Right renal pelvis (tissue), 4 donors: ENCODE results near the gene KCND2. TPM values are rescaled to one million over a fixed set of nuclear protein-coding genes. Genes with fewer than 3 reads are reported as not detected.

Experiments used
- DNase-seq, 4 donors: peaks; one replicate each; pipeline ENCODE4 v3.0.0-alpha.2; 2013; ENCODE audit warnings: low read depth in 4 of 4, low spot score in 3 of 4, missing footprints in 1 of 4
- polyA plus RNA-seq, 4 donors: library from polyadenylated mRNA; unstranded; fragments of 120-200 nt; gene quantifications; one replicate each; pipeline ENCODE4 v1.2.1, GENCODE V29; 2013; ENCODE audit not compliant: insufficient read length in 4 of 4

The KCND2 gene
- polyA plus RNA-seq, 4 donors: 1.0 to 2.4 (median 1.7) TPM

DNA sequence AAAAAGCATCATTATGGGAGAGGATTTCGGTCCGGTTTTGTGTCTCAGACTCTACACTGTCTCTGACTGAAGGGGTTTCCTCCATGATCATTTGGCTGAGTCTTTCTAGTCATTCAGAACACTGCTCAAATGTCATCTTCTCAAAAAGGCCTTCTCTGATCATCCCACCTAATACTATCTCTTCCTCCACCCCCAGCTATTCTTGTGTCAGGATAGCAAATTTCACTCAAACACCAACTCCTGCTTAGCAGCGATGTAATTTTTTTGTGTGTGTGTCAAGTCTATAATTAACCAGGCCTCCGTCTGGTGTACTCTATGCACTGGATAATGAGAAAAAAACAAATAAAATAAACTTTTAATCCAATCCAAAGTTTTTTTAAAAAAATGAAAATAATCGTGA, 200.4 kb downstream of the KCND2 start:
- DNase-seq: no peak

- DNase-seq: no peak
These were observed 203.0 kb downstream of the KCND2 start for GRCh38 chr7:120475994-120476393.

- no peak for DNase-seq
These were observed 207.5 kb downstream of the KCND2 start for GRCh38 chr7:120480472-120480871.

DNA sequence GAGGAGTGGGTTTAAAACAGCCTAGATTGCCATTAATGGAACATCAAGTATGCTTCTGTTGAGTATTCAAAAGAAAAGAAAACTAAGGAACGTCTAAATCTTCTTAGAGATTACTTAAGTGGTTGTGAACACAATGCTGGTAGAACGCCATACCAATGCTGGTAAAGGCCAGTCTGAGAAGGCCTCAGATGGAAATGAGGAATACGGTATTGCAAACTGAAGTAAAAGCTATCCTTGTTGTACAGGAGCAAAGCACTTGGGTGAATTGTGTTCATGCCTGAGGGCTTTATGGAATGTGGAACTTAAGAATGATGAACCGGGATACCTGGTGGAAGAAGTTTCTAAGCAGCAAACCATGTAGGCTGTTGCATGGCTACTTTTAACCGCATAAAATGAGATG, 208.0 kb downstream of the KCND2 start:
- DNase-seq: no peak

- DNase-seq: no peak
These were observed 213.2 kb downstream of the KCND2 start for GRCh38 chr7:120486164-120486563.

DNA sequence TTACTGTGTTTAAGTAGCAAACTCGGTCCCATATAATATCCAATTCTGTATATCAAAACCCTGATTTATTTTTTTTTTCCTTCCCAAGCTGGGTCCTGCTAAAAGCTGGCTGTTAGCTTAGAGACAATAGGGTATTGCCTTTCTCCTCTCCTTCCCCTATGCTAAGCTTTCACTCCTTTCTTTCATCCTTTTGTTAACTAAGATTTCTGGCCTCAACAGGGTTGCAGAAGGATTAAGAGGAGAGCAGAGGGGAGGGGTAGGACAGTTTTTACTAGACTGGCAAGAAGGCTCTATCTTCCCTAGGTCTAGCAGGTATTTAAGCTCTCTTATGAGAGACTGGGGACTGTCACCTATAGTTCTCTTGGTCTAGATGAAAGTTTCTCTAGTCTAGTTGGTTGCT, 229.2 kb downstream of the KCND2 start:
- DNase-seq: no peak

- DNase-seq: no peak
These were observed 229.8 kb downstream of the KCND2 start for GRCh38 chr7:120502825-120503224.

- DNase-seq: no peak
These were observed 231.4 kb downstream of the KCND2 start for GRCh38 chr7:120504386-120504785.

- no peak for DNase-seq
These were observed 232.8 kb downstream of the KCND2 start for GRCh38 chr7:120505770-120506169.

GRCh38 chr7:120512701-120513100, 239.7 kb downstream of the KCND2 start:
- no peak for DNase-seq

- DNase-seq: no peak
These were observed 246.2 kb downstream of the KCND2 start for GRCh38 chr7:120519224-120519623.

DNA sequence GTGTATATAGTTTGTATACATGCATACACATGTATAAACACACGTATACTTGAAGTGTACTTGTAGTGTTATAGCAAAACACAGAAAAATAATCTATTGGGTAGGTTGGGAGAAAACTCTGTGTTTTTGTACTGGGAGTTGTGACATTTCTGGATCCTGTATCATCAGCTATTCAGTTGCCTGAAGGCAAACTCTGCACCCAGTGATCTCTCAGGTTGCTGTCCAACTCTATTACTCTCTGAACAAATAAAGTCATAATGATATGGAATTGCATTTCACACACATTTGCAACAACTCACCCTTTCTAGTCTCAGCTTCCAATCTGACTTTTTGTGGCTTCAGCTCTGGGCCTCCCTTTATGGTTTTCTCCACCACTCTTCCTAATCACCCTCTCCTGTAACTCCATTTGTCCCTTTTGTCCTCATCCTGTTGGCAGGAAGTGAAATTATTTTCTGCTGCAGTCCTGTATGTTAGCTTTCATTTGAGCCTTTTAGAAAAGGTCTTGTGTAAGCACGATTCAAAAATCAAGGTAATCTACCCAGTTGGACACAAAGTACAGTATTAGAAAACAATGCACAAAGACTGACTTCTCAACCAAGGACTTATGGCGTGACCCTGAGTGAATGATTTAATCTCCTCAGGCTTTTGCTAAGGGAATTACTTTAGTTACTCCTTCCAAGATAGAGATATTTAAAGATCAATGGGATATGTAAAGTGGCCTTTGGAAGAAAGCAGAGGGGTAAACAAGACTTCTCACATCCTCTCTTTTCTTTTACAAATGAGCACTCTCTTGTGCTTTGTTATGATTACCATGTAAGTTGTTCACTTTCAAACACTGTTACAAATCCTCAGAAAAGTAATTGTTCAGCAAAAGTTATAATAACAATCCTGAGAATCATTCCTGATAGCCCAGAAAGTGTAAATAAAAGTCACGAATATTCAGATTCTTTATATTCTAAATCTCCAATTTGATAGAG, 249.1 kb downstream of the KCND2 start:
- DNase-seq: no peak

DNA sequence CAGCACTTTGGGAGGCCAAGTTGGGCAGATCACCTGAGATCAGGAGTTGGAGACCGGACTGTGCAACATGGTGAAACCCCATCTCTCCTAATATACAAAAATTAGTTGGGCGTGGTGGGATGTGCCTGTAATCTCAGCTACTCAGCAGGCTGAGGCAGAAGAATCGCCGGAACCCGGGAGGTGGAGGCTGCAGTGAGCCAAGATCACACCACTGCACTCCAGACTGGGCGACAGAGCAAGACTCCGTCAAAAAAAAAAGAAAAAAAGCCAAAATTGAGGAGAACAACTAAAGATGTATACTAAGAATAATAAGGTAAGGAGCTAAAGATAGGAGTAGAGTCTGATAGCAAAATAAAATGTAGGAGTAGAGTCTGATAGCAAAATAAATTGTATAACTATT, 251.0 kb downstream of the KCND2 start:
- DNase-seq: no peak

- DNase-seq: no peak
These were observed 254.0 kb downstream of the KCND2 start for GRCh38 chr7:120526902-120527509.

DNA sequence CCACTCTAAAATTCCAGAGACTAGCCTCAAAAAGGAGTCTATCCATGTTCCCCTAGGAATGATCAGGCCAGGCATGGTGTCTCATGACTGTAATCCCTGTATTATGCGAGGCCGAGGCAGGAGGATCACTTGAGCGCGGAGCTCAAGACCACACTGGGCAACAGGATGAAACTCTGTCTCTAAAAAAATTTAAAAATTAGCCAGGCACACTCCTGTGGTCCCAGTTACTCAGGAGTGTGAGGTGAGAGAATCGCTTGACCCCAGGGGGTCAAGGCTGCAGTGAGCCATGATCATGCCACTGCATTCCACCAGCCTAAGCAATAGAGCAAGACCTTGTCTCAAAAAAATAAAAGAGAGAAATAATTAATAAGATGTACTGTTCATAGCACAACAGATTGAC, 256.8 kb downstream of the KCND2 start:
- DNase-seq: no peak

DNA sequence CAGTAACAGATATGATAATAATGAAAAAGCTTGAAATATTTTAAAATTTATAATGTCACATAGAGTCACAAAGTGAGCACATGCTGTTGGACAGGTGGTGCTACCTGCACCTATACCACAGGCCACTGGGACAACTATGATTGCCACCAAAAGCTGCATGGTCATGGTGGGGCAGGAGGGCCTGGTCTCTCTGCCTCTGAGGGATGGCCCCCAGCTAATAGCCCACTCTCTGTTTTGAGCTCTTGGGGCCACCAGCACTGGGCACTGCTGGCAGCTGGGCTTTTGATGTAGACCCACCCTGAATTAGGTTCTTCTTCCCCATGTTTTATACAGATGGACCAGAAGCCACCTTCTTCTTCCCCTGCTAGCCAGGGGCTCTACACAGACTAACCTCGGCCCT, 265.4 kb downstream of the KCND2 start:
- DNase-seq: no peak

DNA sequence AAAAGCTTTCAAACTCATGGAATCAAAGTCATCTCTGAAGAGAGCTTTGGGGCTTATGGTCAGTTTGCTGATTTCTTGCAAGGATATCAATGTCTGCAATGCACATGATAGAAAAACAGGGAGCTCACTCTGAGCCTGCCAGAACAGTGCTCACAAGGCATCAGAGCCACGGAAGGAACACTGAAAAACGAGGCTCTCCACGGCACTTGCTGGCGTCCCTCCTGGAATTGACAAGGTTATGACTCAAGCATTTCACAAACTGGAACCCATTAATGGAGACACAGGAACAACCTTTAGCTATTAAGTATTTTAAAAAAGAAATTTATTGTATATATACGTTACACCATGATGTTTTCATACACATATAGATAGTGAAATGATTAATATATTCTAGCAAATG, 266.3 kb downstream of the KCND2 start:
- no peak for DNase-seq

DNA sequence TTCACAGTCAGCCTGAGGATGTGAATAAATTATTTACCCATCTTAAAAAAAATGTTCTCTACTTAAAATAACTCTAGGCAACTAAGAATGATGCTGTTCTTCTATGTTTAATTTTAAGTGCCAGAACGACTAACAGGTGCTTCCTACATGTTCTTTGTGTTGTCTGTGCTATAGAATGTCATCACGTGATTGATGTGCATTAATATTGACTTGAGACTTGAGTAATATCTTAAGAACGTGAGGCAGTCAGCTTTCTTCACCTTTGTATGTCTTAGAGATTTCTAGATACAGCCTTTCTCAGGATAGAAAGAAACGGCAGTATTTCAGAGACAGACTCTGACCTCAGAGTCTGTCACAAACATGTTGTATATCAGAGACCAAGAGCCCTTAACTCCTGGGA, 274.6 kb downstream of the KCND2 start:
- DNase-seq: no peak

DNA sequence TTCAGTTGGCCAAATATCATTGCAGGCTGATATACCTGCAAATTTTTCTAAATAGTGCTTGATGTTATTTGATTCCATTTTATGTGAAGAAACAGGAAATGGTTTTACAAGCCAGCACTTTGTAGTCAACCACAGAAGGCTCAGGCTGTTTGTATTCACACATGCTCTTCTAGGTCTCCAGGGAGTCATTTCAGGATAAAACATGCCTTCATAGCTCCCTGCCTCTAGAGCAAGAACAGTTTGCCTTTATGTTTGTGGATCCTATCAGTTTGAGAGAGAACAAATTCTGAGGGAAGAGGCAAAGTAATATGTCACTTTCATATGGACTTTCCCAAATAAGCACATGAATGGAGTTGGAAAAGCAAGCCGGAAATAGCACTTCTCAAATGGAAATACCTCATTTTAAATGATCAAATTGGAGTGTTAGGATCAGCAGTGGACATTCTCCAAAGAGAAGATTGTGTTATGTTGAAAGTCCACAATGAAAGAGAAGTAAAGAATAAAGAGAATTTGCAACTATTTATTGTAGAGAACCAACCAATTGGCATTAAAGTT, 277.6 kb downstream of the KCND2 start:
- DNase-seq: peak in 1 of 4 donors; percentile 5

GRCh38 chr7:120553491-120553890, 280.5 kb downstream of the KCND2 start:
- no peak for DNase-seq

DNA sequence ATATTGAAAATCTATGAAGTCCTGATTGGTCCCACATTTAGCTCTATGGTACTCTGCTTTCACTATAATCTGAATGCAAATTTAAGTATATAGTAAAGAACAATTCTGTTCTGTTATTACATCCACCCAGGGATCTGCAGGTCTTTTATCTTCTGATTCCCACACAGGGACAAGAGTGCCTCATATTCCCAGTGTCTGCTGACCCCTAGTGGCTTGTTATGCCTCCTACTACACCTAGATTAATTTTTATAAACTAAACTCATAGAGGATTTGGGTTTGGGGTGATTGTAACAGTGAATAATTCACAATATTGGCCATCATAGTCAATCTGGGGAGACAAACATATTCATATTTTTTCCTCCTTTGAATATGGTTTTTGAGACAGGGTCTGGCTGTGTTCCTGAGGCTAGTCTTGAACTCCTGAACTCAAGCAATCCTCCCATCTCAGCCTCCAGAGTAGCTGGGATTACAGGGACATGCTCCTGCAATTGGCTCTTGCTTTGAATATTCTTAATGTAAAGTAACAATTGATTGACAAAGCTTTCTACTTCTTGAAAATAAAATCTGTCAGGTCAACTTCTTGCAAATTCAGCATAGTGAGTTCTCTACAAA, 282.1 kb downstream of the KCND2 start:
- peak; percentile 22 to 33 (median 28) for DNase-seq
